Esophagus squamous epithelium (tissue), 5 donors: ENCODE measurements around the gene GALNT13. TPM values are rescaled to one million over a fixed set of nuclear protein-coding genes. Genes with fewer than 3 reads are reported as not detected.

Experiments used
- DNase-seq: peaks from one replicate; lab custom pipeline; 2025; lab: John Stamatoyannopoulos, UW
- H3K27ac ChIP-seq, 4 donors: fragments of 200-600 bp; sonication (generic); one replicate each; pipeline ENCODE4 v1.5.1; 2016 to 2019; ENCODE audit warnings: mild to moderate bottlenecking in 1 of 4
- H3K27me3 ChIP-seq, 4 donors: fragments of 200-600 bp; sonication (generic); 1 replicate in 3 of 4; 2 replicates in 1 of 4; pipeline versions ENCODE4 v1.5.1 to v1.6.0; 2017 to 2021; ENCODE audit warnings: antibody characterized with exemption in 1 of 4
- H3K36me3 ChIP-seq, 3 donors: fragments of 200-600 bp; sonication (generic); one replicate each; pipeline ENCODE4 v1.5.1; 2016 to 2019
- H3K4me1 ChIP-seq, 3 donors: fragments of 200-600 bp; sonication (generic); one replicate each; pipeline ENCODE4 v1.5.1; 2017 to 2019
- H3K4me3 ChIP-seq, 4 donors: fragments of 200-600 bp; sonication (generic); 1 replicate in 3 of 4; 2 replicates in 1 of 4; pipeline ENCODE4 v1.5.1; 2016 to 2019; ENCODE audit warnings: mild to moderate bottlenecking in 2 of 4, moderate library complexity in 1 of 4
- H3K9me3 ChIP-seq, 3 donors: fragments of 200-600 bp; sonication (generic); one replicate each; pipeline ENCODE4 v1.5.1; 2016 to 2019
- POLR2A ChIP-seq, 4 donors: fragments of 450-650 bp; IDR thresholded peaks; one replicate each; pipeline ENCODE4 v1.6.1; 2017; ENCODE audit warnings: antibody characterized with exemption in 4 of 4, mild to moderate bottlenecking in 4 of 4, moderate library complexity in 3 of 4
- WGBS, 2 donors: methylation state at CpG; one replicate each; pipeline ENCODE4 v1.1.5; 2018; 5-methylcytosine and 5-hydroxymethylcytosine counted together
- intact Hi-C: fragments of 100-400 bp; cut with DNase I; formaldehyde crosslinking; loops from one replicate; pipeline ENCODE4 v1.15.0; 2022
- total RNA-seq, 4 donors: library from RNA; depleted of rRNA; stranded (reverse); fragments of >200 nt; gene quantifications; one replicate each; pipeline ENCODE4 v1.1.0, GENCODE V29; 2016
- TF ChIP-seq, protein P1 (sequence below), 6 experiments: fragments of 450-650 bp in 4 of 6; fragments of 200-600 bp in 2 of 6; sonication (generic) in 2 of 6; IDR thresholded peaks; one replicate each; pipeline ENCODE4 v1.5.1; 2016 to 2019; ENCODE audit warnings: antibody characterized with exemption in 6 of 6, mild to moderate bottlenecking in 4 of 6, moderate library complexity in 4 of 6
- donor health status: DM: yes; HTN: yes; CAD: no.

The GALNT13 gene
- total RNA-seq, 4 donors from 2014 or later: 0.04 to 0.38 (median 0.17) TPM

DNA sequence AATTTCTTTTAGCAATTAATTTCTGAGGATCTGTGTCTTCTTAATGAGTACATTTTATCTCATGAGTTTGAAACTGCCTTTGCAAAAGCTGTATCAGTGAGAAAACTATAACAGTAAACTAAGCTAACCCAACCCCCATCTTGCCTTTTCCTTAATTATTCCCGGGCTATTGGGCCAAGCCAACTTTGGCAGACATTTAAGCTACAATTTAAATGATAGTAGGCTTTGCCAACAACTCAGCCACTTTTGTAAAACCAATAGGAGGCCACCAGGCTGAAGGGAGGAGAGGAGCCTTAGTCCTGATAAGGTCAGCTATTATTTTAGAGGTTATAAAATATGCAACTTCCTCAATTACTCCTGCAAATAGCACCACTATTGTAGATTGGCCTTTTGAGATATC lies 608.8 kb downstream of the GALNT13 start:
- no peaks in the 10 kb centered on the region for H3K27me3 ChIP-seq
- 46 to 58% methylated on average over 1 of the region's 1 CpG for WGBS, 2 donors

DNA sequence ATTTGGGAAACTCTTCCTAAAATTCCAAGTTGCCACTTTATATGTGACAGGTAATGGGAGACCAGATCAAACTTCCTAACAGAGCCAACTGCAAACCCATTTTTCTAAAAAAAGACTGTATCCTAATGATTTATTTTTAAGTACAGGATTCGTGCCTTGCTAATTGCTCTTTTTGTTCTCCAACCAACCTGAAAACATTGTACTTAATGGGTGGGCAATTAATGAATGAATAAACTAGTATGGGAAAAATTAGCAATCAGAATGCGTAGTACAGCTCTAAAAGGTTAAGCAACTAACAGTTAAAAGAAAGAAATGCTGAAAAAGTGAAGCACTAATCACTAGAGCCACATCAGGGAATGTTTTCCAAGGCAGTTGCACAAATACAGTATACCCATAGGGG lies 609.6 kb downstream of the GALNT13 start:
- DNase-seq: no peak
- intact Hi-C loops: no loop called here
- H3K27ac ChIP-seq: no peak overlapping the region
- H3K9me3 ChIP-seq: no peaks in the 10 kb centered on the region
- H3K27me3 ChIP-seq: no peaks in the 10 kb centered on the region
- H3K36me3 ChIP-seq: no peaks in the 10 kb centered on the region
- H3K4me1 ChIP-seq: no peaks in the 10 kb centered on the region
- no peak overlapping the region for H3K4me3 ChIP-seq
- TF ChIP-seq POLR2A (IDR thresholded peaks at IDR 0.05): no peak
- TF ChIP-seq, protein P1, sequence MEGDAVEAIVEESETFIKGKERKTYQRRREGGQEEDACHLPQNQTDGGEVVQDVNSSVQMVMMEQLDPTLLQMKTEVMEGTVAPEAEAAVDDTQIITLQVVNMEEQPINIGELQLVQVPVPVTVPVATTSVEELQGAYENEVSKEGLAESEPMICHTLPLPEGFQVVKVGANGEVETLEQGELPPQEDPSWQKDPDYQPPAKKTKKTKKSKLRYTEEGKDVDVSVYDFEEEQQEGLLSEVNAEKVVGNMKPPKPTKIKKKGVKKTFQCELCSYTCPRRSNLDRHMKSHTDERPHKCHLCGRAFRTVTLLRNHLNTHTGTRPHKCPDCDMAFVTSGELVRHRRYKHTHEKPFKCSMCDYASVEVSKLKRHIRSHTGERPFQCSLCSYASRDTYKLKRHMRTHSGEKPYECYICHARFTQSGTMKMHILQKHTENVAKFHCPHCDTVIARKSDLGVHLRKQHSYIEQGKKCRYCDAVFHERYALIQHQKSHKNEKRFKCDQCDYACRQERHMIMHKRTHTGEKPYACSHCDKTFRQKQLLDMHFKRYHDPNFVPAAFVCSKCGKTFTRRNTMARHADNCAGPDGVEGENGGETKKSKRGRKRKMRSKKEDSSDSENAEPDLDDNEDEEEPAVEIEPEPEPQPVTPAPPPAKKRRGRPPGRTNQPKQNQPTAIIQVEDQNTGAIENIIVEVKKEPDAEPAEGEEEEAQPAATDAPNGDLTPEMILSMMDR (IDR thresholded peaks at IDR 0.05): no peak
- 51 to 63% methylated on average over 2 of the region's 2 CpGs for WGBS, 2 donors

More for the DNA sequence above, 608.8 kb downstream of the GALNT13 start:
- DNase-seq: no peak
- Histone ChIP-seq H3K4me3 (no peak overlapping the region), H3K4me1 (no peaks in the 10 kb centered on the region), H3K9me3 (no peaks in the 10 kb centered on the region), H3K36me3 (no peaks in the 10 kb centered on the region), H3K27ac (no peak overlapping the region)
- TF ChIP-seq POLR2A (IDR thresholded peaks at IDR 0.05): no peak
- TF ChIP-seq, protein P1 (IDR thresholded peaks at IDR 0.05): no peak
- intact Hi-C loops: no loop called here

DNA sequence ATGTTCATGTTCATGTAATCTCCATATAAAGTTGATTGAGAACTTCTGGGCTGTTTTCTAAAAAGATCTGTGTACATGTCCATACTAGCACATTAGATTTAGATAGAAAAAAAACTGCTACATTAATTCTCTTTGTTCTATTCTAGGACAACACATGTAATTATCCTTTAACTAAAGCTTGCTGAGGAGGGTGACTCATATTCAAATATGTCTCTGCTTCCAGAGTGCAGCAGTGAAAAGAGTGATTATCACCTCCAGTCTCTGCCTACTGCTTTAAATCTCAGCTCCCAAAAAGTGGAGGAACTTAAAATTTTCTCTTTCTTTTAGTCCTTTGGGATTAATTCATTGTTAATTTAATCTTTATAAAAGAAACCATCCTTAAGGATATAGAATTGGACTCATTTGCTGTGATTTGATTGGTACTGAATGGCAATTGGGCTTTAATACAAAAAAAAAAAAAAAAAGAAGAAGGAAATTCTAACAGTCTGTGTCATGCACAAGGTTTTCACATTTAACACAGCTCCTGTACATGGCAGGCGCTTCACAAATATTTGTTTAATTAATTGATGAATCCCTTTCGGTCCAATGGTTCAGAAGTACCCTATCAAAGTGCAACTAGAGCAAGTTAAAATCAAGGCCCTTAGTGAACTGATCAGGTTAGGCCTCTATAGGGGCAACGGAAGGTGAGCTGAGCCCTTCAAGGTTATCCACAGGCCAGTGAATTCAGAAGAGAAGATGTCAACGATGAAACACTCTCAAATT lies 612.8 kb downstream of the GALNT13 start:
- H3K4me1 ChIP-seq: no peaks in the 10 kb centered on the region
- H3K27ac ChIP-seq: no peak overlapping the region
- H3K9me3 ChIP-seq: no peaks in the 10 kb centered on the region
- no peaks in the 10 kb centered on the region for H3K36me3 ChIP-seq
- intact Hi-C loops: no loop called here
- no peak for DNase-seq
- no peak for TF ChIP-seq POLR2A (IDR thresholded peaks at IDR 0.05)
- TF ChIP-seq, protein P1 (IDR thresholded peaks at IDR 0.05): no peak
- no peak overlapping the region for H3K4me3 ChIP-seq
- no peaks in the 10 kb centered on the region for H3K27me3 ChIP-seq
- WGBS, 2 donors: 56 to 71% methylated on average over 4 of the region's 4 CpGs

DNA sequence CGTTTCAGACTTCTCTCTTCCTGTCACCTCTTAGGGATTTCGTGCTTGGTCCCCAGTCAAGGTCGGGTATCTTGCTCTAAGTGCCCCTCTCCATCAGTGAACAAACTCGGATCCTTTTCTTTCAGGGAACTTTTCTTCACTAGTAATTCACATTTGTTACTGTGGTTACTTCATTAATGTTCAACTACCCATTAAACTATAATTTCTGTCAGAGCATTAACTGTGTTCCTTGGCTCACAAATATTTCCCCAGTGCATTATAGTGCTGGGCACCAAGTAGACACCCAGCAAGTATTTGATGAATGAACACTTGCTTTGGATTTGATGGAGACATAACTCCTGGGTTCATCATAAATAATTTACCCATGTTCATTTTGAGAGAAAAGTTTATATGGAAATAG lies 617.1 kb downstream of the GALNT13 start:
- Histone ChIP-seq H3K9me3 (no peaks in the 10 kb centered on the region), H3K27ac (no peak overlapping the region), H3K36me3 (no peaks in the 10 kb centered on the region), H3K4me3 (no peak overlapping the region), H3K27me3 (no peaks in the 10 kb centered on the region), H3K4me1 (no peaks in the 10 kb centered on the region)
- DNase-seq: no peak
- WGBS, 2 donors: 50 to 71% methylated on average over 4 of the region's 4 CpGs
- intact Hi-C loops: no loop called here
- TF ChIP-seq, protein P1 (IDR thresholded peaks at IDR 0.05): no peak
- no peak for TF ChIP-seq POLR2A (IDR thresholded peaks at IDR 0.05)

DNA sequence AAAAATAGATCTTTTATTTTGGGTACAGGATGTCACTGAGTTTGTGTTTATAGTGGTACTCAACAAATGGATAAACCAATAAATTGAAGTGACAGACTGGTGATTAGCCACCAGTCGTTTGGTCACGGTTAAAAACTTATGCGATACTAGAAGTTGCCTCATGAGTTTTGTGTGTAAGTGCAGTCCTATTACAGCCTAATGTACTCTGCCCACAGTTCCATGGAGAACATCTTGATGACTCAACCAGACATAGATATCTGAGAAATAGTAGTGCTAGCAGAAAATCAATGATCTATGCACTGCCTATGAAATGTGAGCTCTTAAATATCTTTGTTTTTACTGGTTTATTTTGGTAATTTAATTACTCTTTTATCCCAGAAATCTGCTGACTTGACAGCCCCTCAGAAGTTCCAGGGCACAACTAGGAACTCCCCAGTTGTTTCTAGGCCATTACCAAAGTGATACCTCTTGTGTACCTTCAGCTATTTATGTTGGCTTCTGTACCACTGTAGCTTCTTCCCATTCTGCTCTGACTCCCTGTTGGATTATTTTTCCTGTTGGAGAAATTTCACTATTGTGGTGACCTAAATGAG lies 617.6 kb downstream of the GALNT13 start:
- Histone ChIP-seq H3K36me3 (no peaks in the 10 kb centered on the region), H3K9me3 (no peaks in the 10 kb centered on the region), H3K27ac (no peak overlapping the region), H3K4me3 (no peak overlapping the region), H3K4me1 (no peaks in the 10 kb centered on the region), H3K27me3 (no peaks in the 10 kb centered on the region)
- intact Hi-C loops: no loop called here
- no peak for DNase-seq
- TF ChIP-seq POLR2A (IDR thresholded peaks at IDR 0.05): no peak
- TF ChIP-seq, protein P1 (IDR thresholded peaks at IDR 0.05): no peak
- 88 to 91% methylated on average over 3 of the region's 3 CpGs for WGBS, 2 donors
